ENCODE data around the gene TMOD2.

The TMOD2 gene

DNA sequence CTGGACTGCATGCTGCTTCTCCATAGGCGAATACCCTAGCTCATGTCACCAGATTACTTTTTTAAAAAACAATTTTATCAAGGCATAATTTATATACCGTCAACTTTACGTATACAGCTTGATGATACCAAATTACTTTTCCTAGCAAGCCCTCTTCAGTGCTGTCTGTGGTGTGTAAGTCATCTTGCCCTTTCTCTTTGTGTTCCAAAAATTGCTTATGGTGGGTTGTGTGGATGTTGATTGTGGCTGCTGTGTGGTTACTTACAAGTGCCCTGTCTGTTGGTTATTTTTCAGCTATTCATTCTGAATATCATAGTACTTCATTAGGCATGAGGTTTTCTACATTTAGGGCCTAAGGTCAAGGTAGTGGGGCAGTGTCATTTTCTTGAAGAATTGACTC is 90.9 kb downstream of the TMOD2 start:
- H3K4me3 ChIP-seq (ENCODE audit: low read depth, low read length): no peak overlapping the region
- TF ChIP-seq, protein P1, sequence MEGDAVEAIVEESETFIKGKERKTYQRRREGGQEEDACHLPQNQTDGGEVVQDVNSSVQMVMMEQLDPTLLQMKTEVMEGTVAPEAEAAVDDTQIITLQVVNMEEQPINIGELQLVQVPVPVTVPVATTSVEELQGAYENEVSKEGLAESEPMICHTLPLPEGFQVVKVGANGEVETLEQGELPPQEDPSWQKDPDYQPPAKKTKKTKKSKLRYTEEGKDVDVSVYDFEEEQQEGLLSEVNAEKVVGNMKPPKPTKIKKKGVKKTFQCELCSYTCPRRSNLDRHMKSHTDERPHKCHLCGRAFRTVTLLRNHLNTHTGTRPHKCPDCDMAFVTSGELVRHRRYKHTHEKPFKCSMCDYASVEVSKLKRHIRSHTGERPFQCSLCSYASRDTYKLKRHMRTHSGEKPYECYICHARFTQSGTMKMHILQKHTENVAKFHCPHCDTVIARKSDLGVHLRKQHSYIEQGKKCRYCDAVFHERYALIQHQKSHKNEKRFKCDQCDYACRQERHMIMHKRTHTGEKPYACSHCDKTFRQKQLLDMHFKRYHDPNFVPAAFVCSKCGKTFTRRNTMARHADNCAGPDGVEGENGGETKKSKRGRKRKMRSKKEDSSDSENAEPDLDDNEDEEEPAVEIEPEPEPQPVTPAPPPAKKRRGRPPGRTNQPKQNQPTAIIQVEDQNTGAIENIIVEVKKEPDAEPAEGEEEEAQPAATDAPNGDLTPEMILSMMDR (IDR thresholded peaks at IDR 0.05; ENCODE audit: low read depth, low read length, missing control alignments): no peak
- in situ Hi-C loops (cut with HindIII; ENCODE audit: low pct_ligation_motif_present, low sequenced_read_pairs): no loop called here
- DNase-seq: no peak
- H3K27ac ChIP-seq: no peak overlapping the region
- no peaks in the 10 kb centered on the region for H3K27me3 ChIP-seq (replicated peaks)
- H3K36me3 ChIP-seq (replicated peaks): no peaks in the 10 kb centered on the region

DNA sequence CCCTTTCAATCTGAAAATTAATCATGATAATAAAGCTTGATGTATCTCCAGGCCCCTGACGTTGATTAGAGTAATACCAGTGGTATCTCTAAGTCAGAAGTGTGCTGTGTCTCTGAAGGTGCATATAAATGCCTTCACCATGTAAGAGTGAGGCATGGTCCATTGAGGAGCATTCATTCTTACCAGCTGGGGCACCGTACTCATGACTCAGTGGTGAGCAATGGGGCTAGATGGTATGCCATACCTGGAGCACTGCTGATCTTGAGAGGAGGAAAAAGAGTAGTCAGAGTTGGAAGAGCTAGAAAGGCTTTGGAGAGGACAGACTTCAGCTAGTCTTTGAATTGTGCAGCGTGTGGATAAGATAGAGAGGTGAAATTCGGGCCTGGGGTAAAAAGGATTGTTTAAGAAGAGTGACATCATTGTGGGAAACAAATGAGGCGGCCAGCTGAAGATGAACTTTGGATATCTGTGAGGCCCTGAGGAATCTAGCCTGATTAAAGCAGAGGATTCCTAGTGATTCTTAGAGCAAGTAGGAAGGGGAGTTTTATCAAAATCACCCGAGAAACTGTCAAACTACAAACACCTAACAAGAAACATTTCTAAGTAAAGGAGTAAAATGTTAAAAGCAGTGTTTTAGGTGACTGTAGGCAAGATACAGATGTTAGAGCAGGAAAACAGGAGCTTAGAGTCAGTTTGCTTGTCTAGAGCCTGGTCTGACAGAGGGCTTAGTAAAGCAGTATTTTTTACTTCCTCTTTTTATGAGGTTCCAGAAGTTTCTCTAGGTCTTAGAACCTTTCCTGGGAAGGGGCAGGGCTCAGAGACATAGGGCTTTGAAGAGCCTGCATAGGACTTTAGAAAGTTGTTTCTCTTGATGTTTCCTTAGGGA is 91.7 kb downstream of the TMOD2 start:
- Histone ChIP-seq H3K36me3 (replicated peaks) (no peaks in the 10 kb centered on the region), H3K27me3 (replicated peaks) (no peaks in the 10 kb centered on the region), H3K27ac (peak overlapping the region; percentile 22), H3K4me3 (ENCODE audit: low read depth, low read length) (no peak overlapping the region)
- in situ Hi-C loops (cut with HindIII; ENCODE audit: low pct_ligation_motif_present, low sequenced_read_pairs): no loop called here
- TF ChIP-seq, protein P1 (IDR thresholded peaks at IDR 0.05; ENCODE audit: low read depth, low read length, missing control alignments): no peak
- peak; percentile 45 for DNase-seq

DNA sequence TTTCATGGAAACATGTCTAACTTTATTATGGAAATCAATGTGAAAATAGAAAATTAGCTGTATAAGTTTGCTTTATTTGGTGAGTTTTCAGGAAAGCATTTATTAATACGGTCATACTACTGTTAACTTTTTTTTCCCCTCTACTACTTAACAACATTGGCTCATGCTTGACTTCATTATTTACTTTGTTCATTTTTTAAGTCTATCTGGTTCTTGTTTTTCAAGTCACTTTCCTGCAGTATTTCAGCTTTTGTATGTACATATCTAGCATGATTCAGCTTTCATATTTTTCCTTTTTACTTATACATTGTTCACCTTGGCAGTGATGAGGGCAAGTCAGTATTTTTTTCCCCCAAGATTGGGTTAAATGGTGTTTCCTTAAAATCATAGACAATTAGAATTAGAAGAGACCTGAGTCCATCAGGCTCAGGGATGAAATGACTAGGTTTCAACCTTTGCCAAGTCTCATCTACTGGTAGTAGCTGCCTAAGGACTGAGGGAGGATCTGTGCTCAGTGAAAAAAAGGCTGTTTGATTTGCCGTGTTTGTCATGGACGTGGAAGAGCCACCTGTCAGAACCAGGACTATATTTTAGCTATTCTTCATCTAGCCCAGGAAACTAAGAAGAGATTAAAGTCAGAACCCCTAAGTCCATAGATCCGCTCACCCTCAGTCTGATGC is 93.5 kb downstream of the TMOD2 start:
- DNase-seq: no peak
- Histone ChIP-seq H3K27me3 (replicated peaks) (no peaks in the 10 kb centered on the region), H3K36me3 (replicated peaks) (no peaks in the 10 kb centered on the region), H3K4me3 (ENCODE audit: low read depth, low read length) (no peak overlapping the region), H3K27ac (peak overlapping the region; percentile 67)
- in situ Hi-C loops (cut with HindIII; ENCODE audit: low pct_ligation_motif_present, low sequenced_read_pairs): no loop called here
- TF ChIP-seq, protein P1 (IDR thresholded peaks at IDR 0.05; ENCODE audit: low read depth, low read length, missing control alignments): no peak

DNA sequence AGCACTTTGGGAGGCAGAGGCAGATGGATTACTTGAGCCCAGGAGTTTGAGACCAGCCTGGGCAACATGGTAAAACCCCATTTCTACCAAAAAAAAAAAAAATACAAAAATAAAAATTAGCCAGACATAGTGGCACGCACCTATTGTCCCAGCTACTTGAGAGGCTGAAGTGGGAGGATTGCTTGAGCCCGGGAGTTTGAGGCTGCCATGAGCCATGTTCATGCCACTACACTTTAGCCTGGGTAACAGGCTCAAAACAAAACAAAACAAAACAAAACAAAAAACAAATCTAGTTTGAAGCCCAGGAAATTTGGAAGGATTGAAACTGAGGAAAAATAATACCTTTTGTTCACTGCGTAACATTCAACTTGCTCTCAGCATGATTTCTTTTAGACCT is 94.7 kb downstream of the TMOD2 start:
- H3K27ac ChIP-seq: peak overlapping the region; percentile 67
- H3K36me3 ChIP-seq (replicated peaks): no peaks in the 10 kb centered on the region
- H3K27me3 ChIP-seq (replicated peaks): no peaks in the 10 kb centered on the region
- no peak overlapping the region for H3K4me3 ChIP-seq (ENCODE audit: low read depth, low read length)
- TF ChIP-seq, protein P1 (IDR thresholded peaks at IDR 0.05; ENCODE audit: low read depth, low read length, missing control alignments): no peak
- in situ Hi-C loops (cut with HindIII; ENCODE audit: low pct_ligation_motif_present, low sequenced_read_pairs): no loop called here
- DNase-seq: peak; percentile 22

DNA sequence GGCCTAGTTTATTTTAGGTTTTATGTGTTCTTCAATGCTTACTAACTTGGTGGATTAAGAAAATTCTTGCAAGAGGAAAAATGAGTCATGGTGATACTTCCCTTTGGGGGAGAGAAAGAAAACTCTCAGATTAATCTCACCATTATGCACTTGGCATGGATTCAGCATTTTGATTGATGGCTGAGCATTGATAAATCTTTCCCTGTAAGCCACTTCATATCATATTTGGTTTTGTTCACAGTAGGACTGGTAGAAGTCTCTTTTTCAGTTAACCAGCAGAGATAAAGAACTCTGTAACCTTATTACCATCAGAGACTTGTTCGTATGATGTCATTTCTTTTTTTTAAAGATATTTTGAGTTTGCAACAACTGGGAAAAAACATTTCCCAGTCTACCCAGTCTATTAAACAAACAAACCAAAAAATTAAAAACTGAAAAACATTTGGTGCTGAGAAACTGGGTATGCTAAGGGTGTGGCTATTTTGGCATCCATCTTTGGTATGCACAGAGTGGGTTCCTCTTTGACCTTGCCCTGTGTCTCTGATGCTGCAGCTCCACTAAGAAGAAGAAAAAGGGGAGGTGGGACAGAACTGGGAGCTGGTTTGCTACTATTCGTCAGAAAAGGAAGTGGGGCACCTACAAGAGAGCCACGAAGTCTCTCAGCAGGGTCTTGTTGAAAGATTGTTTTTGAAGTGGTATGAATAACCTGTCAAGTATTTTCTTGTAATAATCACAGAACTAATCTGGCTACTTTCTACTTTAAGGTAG is 95.2 kb downstream of the TMOD2 start:
- in situ Hi-C loops (cut with HindIII; ENCODE audit: low pct_ligation_motif_present, low sequenced_read_pairs): no loop called here
- H3K27ac ChIP-seq: peak overlapping the region; percentile 67
- peak; percentile 64 for DNase-seq

More for the DNA sequence above, 95.2 kb downstream of the TMOD2 start:
- Histone ChIP-seq H3K36me3 (replicated peaks) (no peaks in the 10 kb centered on the region), H3K4me3 (ENCODE audit: low read depth, low read length) (no peak overlapping the region), H3K27me3 (replicated peaks) (no peaks in the 10 kb centered on the region)
- TF ChIP-seq, protein P1 (IDR thresholded peaks at IDR 0.05; ENCODE audit: low read depth, low read length, missing control alignments): no peak
